Measurements from ENCODE around the gene BACH2.

- TF ChIP-seq CTCF (IDR thresholded peaks at IDR 0.05; ENCODE audit: low read depth, low read length, poor library complexity, severe bottlenecking) (no peak), EZH2phosphoT487 (IDR thresholded peaks at IDR 0.05; ENCODE audit: borderline replicate concordance, low read length) (no peak)
These were observed 361.8 kb downstream of the BACH2 start for GRCh38 chr6:89934685-89935366.
